ENCODE measurements around the gene ARHGEF40. TPM values are rescaled to one million over a fixed set of nuclear protein-coding genes. Genes with fewer than 3 reads are reported as not detected.

The ARHGEF40 gene
- total RNA-seq, 3 donors from 2014 or later: 33.7 to 51.4 (median 40.6) TPM

- peak within 1 kb of the TSS; percentile 94 to 98 for H3K27ac ChIP-seq
- DNase-seq (ENCODE audit: low spot score in 2 of 2): no peak
- H3K9me3 ChIP-seq: no peaks in the 10 kb centered on the region
- H3K4me3 ChIP-seq: no peak within 1 kb of the TSS
- no peaks in the 10 kb centered on the region for H3K36me3 ChIP-seq
- TF ChIP-seq POLR2AphosphoS5 (IDR thresholded peaks at IDR 0.05) (no peak), POLR2A (IDR thresholded peaks at IDR 0.05) (no peak), CTCF (IDR thresholded peaks at IDR 0.05) (no peak)
- no peaks in the 10 kb centered on the region for H3K27me3 ChIP-seq
- intact Hi-C loops (cut with DNase I; ENCODE audit: low total_unique reads): no loop called here
- H3K4me1 ChIP-seq: peaks cover 0 to 15% of the 10 kb centered on the region in 2 donors
These were observed 30.8 kb downstream of the ARHGEF40 start, which contains the start of gene TMEM253 for GRCh38 chr14:21100931-21101330. Gene TMEM253 (plus strand): TSS chr14:21101066. CDS start chr14:21101344, 278 bp downstream.

GRCh38 chr14:21101802-21102413 lies 31.8 kb downstream of the ARHGEF40 start:
- no peaks in the 10 kb centered on the region for H3K36me3 ChIP-seq
- H3K9me3 ChIP-seq: no peaks in the 10 kb centered on the region
- TF ChIP-seq POLR2A (IDR thresholded peaks at IDR 0.05) (no peak), POLR2AphosphoS5 (IDR thresholded peaks at IDR 0.05) (no peak), CTCF (IDR thresholded peaks at IDR 0.05) (no peak)
- H3K27me3 ChIP-seq: no peaks in the 10 kb centered on the region
- intact Hi-C loops (cut with DNase I; ENCODE audit: low total_unique reads): no loop called here
- no peak overlapping the region for H3K4me3 ChIP-seq
- H3K27ac ChIP-seq: no peak overlapping the region
- H3K4me1 ChIP-seq: peaks cover 6 to 22% of the 10 kb centered on the region in 2 donors
- peak in 1 of 2 donors; percentile 14 for DNase-seq (ENCODE audit: low spot score in 2 of 2)

- Histone ChIP-seq H3K4me1 (peaks cover 8 to 22% of the 10 kb centered on the region in 2 donors), H3K9me3 (no peaks in the 10 kb centered on the region), H3K27ac (peak overlapping the region; percentile 98 to 99), H3K36me3 (no peaks in the 10 kb centered on the region), H3K27me3 (no peaks in the 10 kb centered on the region), H3K4me3 (peak overlapping the region; percentile 64 to 86 (median 73))
- DNase-seq (ENCODE audit: low spot score in 2 of 2): peak in 1 of 2 donors; percentile 11
- intact Hi-C loops (cut with DNase I; ENCODE audit: low total_unique reads): no loop called here
- TF ChIP-seq CTCF (IDR thresholded peaks at IDR 0.05): no peak
- no peak for TF ChIP-seq POLR2A (IDR thresholded peaks at IDR 0.05)
- TF ChIP-seq POLR2AphosphoS5 (IDR thresholded peaks at IDR 0.05): no peak
These were observed 32.7 kb downstream of the ARHGEF40 start for GRCh38 chr14:21102521-21103410.

- peak overlapping the region; percentile 98 to 99 for H3K27ac ChIP-seq
- intact Hi-C loops (cut with DNase I; ENCODE audit: low total_unique reads): no loop called here
- H3K9me3 ChIP-seq: no peaks in the 10 kb centered on the region
- no peaks in the 10 kb centered on the region for H3K36me3 ChIP-seq
- H3K4me1 ChIP-seq: peaks cover 8 to 22% of the 10 kb centered on the region in 2 donors
- TF ChIP-seq POLR2A (IDR thresholded peaks at IDR 0.05) (no peak), POLR2AphosphoS5 (IDR thresholded peaks at IDR 0.05) (no peak), CTCF (IDR thresholded peaks at IDR 0.05) (no peak)
- DNase-seq (ENCODE audit: low spot score in 2 of 2): no peak
- peak overlapping the region; percentile 64 to 86 (median 73) for H3K4me3 ChIP-seq
- H3K27me3 ChIP-seq: no peaks in the 10 kb centered on the region
These were observed 33.3 kb downstream of the ARHGEF40 start for GRCh38 chr14:21103411-21103709.
